ENCODE results near the gene LRRC38.

The LRRC38 gene

DNA sequence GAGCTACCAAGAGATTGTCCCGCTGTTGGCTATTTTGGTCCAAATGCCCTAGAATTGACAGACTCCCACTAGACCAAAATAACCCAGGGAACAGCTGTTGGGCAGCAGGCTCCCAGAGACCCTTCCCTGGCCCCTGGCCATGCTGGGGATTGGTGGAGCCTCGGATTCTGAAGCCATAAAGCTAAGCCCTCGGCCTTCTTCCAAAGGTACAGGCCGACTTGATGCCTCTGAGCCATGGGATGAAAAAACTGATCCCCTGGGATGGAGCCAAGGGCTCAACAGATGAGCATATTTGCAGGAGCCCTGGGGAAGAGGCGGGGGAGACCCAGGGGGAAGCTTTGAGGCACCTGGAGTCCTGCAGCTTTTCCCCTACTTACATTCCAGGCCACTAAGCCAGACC, 1.0 kb upstream of the LRRC38 start:
- no peak for DNase-seq

- DNase-seq: peak; percentile 59
These were observed 524 bp downstream of the LRRC38 start for GRCh38 chr1:13513063-13513894.

DNA sequence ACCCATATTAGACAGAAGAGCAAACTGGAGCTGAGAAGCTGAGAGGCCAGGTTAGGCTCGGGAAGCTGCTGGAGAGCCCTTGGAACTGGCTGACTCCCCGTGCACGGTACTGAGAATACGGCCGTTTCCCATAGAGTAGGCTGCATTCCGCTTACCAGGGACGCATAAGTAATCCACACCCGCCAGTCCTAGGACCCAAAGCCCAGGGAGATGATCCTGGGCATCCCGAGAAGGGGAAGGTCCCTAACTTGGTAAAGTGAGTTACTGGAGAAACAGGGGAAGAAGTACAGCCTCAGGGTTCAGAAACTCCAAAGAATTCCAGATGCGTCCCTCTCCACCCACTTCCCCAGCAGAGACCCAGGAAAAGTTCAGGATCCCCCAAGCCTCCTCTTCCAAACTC, 1.3 kb downstream of the LRRC38 start:
- DNase-seq: no peak

GRCh38 chr1:13510499-13510898, 3.3 kb downstream of the LRRC38 start:
- DNase-seq: peak; percentile 35

- no peak for DNase-seq
These were observed 6.7 kb downstream of the LRRC38 start for GRCh38 chr1:13507075-13507474.

GRCh38 chr1:13505020-13505419, 8.8 kb downstream of the LRRC38 start:
- no peak for DNase-seq

GRCh38 chr1:13500806-13501205, 13.0 kb downstream of the LRRC38 start:
- no peak for DNase-seq

DNA sequence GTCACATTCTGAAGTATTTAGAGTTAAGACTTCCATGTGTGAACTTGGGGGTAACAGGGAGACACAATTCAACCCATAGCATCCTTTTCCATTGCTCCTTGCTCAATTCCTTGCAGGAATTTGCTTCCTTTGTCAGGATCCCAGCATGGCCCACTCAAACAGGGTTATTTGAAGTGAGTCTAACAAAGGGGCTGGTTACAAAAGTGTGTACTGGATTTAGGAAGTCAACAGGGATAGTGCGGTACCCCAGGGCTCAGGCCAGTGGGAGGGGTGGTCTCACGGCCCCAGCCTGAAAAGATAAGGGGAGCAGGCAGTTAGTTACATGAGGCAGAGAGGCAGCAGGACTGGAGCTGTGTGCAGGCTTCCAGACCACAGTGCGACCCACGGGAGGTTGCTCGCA, 14.4 kb downstream of the LRRC38 start:
- no peak for DNase-seq

- peak; percentile 92 for DNase-seq
These were observed 15.2 kb downstream of the LRRC38 start for GRCh38 chr1:13498553-13498952.

DNA sequence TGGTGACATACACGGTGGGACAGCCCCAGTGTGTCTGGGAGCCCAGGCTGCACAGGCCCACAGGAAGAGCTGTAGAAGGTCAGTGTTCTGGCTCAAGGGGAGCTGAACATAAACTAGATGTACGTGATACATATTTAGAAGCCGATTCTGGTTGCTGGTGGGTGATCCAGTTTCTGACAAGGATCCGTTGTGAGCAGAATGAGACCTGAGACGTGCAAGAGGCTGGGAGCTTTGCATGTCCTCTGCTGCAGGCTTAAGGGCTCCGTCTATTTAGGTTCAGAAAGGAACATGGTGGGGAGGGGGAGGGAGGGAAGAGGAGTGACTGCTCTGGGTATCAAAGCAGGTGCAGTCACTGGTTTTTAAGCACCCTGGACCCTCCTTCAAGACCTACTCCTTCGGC, 18.6 kb downstream of the LRRC38 start:
- DNase-seq: no peak

DNA sequence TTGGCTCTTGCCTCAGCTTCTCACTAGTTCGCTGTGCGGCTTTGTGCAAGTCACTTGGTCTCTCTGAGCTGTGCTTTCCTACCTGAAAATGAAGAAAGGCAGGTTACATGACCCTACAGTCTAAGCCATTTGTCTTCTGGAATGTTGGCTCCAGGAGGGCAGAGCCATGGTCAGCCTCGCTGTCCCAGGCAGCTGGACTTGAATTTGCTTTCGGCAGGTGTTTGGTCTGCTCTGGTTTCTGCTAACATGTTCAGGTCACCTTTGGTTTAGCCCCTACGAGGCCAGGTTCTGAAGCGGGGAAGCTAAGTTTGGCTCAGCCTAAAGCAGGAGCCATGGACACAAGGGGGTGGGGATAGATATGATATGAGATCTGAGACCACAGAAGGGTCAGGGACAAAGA, 19.1 kb downstream of the LRRC38 start:
- no peak for DNase-seq

GRCh38 chr1:13494025-13494424, 19.8 kb downstream of the LRRC38 start:
- peak; percentile 27 for DNase-seq

DNA sequence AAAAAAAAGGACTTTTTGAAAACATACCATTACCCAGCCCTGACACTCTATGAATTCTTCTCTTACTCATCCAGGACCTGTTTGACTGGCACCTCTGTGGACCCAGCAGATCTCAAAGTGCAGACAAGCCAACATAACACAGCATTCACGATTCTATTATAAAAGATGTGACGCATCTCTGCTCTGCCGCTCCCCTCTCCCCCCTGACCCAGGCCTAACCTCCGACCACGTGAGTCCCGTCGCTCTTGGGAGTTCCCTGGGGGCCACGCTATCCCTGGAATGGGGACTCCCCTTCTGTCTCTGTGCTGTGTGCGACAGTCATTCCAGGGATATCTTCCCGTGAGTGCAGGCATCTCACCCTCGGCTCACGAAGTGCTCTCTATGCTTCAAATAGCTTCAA, 21.1 kb downstream of the LRRC38 start:
- no peak for DNase-seq

DNA sequence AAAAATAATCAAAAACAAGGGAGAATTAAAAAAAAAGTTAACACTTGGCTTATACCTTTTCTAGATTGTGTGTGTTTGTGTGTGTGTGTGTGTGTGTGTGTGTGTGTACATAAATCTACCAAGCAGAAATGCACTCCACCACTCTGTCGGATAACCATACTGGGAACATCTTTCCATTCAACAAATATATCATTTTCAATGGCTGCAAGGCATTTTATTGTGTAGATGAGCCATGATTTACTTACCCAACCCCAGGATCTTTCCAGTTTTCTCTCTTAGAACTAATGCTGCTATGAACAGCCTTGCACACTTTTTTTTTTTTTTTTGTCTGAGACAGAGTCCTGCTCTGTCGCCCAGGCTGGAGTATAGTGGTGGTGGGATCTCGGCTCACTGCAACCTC, 25.8 kb downstream of the LRRC38 start:
- no peak for DNase-seq

DNA sequence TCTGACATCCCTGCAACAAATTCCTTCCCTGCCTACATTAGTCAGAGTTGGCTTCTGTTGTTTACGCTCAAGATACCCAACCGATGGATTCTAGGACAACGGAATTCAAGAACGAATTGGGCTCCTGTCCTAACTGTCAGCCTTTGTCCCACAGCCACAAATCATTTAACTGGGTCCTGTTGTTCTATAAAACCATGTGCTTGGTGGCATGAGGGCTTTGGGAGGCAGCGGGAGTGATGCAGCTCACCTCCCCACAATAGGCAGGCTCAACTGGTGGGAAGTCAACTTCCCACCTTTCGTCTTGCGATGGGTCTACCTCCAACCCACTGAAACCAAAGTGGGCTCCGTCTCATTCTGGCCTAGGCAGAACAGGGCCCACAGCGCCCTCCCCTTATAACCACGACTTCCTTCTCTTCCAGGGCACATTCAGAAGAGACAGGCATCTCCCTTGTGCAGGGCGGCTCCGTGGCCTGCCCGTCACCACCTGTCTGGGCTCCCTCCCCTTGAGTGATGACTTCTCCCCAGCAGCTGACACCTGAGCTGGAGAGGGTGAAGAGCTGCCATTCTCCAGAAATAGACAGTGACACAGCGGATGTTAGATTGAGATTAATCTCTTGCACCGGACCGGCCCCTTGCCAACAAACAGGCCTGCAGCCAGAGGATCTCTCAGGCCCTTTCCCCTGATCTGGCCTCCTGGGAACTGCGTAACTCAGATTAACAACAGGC, 26.5 kb downstream of the LRRC38 start:
- DNase-seq: peak; percentile 86

DNA sequence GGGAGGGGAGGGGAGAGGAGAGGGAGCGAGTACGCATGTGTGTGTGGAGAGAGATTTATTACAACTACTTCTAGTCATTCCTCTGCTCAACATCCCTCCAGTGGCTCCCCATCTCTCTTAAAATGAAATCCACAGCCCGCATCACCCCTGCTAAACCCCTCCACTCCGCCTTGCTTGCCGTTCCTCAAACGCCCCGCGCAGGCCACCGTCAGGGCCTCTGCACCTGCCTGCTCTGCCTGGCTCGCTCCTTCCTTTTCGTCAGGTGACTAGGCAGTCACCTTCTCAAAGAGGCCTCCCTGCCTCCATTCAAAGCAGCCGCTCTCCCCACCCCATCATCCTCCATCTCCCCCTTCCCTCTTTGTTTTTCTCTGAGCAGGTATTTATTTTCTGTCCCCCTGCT, 29.9 kb downstream of the LRRC38 start:
- DNase-seq: no peak

- no peak for DNase-seq
These were observed 31.2 kb downstream of the LRRC38 start for GRCh38 chr1:13482600-13482999.

DNA sequence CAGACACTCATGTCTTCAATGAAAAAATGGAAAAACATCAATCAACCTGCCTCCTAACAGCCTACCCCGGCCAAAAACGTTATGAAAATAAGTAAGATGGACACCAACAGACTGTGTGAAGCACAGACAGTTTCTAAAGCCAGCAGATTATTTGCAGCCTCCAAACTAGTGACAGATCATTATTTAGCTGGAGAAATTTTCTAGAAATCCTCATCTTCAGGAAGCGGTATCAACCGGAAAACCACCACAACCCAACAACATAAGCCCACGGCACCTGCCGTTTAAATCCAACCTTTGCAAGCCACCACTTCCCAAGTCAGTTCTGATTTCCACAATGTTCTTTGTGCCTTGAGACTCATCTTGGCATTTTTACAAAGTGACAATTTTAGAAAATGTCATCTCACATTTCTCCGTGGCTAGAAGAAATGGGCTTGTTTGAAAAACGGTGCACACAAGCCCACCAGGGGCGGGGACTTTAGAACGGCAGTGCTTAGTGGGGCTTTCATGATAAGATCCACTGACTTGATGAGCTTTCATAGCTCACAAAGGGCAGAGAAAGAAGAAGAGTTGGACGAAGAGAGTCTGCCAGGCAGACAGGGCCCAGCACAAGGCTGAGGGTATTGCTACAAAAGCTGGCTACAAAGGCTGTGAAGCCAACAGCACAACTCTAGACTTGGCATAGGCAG, 34.5 kb downstream of the LRRC38 start:
- DNase-seq: no peak

- no peak for DNase-seq
These were observed 35.1 kb downstream of the LRRC38 start for GRCh38 chr1:13478692-13479091.

- peak; percentile 74 for DNase-seq
These were observed 44.5 kb downstream of the LRRC38 start for GRCh38 chr1:13469343-13469742.

DNA sequence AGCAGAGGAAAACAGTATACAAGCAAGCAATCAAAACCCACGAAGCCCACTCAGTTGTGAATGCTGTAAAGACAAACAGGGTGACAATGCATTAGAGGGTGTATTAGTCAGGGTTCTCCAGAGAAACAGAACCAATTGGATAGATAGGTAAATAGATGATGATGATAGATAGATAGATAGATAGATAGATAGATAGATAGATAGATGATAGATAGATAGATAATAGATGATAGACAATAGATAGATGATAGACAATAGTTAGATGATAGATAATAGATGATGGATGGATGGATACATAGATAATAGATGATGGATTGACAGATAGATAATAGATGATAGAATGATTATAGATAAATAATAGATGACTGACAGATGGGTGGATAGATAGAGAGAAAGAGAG, 48.3 kb downstream of the LRRC38 start:
- DNase-seq: no peak

GRCh38 chr1:13462682-13463081, 51.1 kb downstream of the LRRC38 start:
- DNase-seq: no peak

DNA sequence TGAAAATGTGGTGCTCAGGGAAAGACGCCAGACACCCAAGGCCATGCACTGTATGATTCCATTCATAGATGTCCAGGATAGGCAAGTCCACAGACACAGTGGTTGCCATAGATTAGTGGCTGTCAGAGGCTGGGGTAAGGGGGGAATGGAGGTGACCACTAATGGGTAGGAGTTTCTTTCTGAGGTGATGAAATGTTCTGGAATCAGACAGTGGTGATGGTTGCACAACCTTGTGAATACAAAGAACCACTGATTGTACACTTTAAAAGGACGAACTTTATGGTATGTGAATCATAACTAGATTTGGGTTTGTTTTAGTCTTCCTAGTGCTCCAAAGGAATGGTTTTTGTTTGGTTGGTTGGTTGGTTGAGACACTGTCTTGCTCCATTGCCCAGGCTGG, 51.8 kb downstream of the LRRC38 start:
- no peak for DNase-seq

Data from RPMI8226 (cell line).